H9 (cell line): ENCODE results near the gene ARHGAP27. TPM values are rescaled to one million over a fixed set of nuclear protein-coding genes. Genes with fewer than 3 reads are reported as not detected.

Experiments used
- DNase-seq: peaks from one replicate; pipeline ENCODE4 v3.0.0-alpha.2; 2017
- H2AFZ ChIP-seq: one replicate; pipeline ENCODE4 v1.6.1; 2013; ENCODE audit warnings: mild to moderate bottlenecking, low read length, control low read depth, moderate library complexity
- H2AK5ac ChIP-seq: 2 replicates; pipeline ENCODE4 v1.6.1; 2013; ENCODE audit warnings: low read length, control low read depth, mixed read lengths; ENCODE audit not compliant: insufficient read length
- H2BK120ac ChIP-seq: one replicate; pipeline ENCODE4 v1.6.1; 2013; ENCODE audit warnings: low read depth, mild to moderate bottlenecking, low read length, control low read depth, inconsistent platforms; ENCODE audit not compliant: poor library complexity, severe bottlenecking
- H2BK12ac ChIP-seq: 2 replicates; pipeline ENCODE4 v1.6.1; 2013; ENCODE audit warnings: low read length, control low read depth, mixed read lengths, low read depth; ENCODE audit not compliant: insufficient read length
- H2BK15ac ChIP-seq: 2 replicates; pipeline ENCODE4 v1.6.1; 2013; ENCODE audit warnings: low read depth, low read length, control low read depth
- H2BK20ac ChIP-seq: one replicate; pipeline ENCODE4 v1.6.1; 2013; ENCODE audit warnings: low read depth, mild to moderate bottlenecking, low read length, control low read depth, inconsistent platforms; ENCODE audit not compliant: poor library complexity, severe bottlenecking
- H2BK5ac ChIP-seq: 2 replicates; pipeline ENCODE4 v1.6.1; 2013; ENCODE audit warnings: low read length, control low read depth, mixed read lengths; ENCODE audit not compliant: insufficient read length
- H3K14ac ChIP-seq: 2 replicates; pipeline ENCODE4 v1.6.1; 2013; ENCODE audit warnings: low read length, control low read depth; ENCODE audit not compliant: insufficient read depth
- H3K18ac ChIP-seq: 2 replicates; pipeline ENCODE4 v1.6.1; 2013; ENCODE audit warnings: low read depth, mild to moderate bottlenecking, mixed read lengths, low read length, control low read depth; ENCODE audit not compliant: insufficient read length
- H3K23ac ChIP-seq: 2 replicates; pipeline ENCODE4 v1.6.1; 2013; ENCODE audit warnings: low read length, control low read depth, mixed read lengths, low read depth; ENCODE audit not compliant: insufficient read length
- H3K23me2 ChIP-seq: 2 replicates; pipeline ENCODE4 v1.6.1; 2013; ENCODE audit warnings: low read depth, mild to moderate bottlenecking, mixed read lengths, low read length, control low read depth; ENCODE audit not compliant: insufficient read length, poor library complexity, severe bottlenecking
- H3K27ac ChIP-seq: 2 replicates; pipeline ENCODE4 v1.5.1; 2013; ENCODE audit warnings: low read length, control low read depth, mixed read lengths, low read depth; ENCODE audit not compliant: insufficient read length
- H3K27me3 ChIP-seq: 2 replicates; pipeline ENCODE4 v1.6.1; 2013; ENCODE audit warnings: low read length, control low read depth, inconsistent platforms; ENCODE audit not compliant: insufficient read depth
- H3K4ac ChIP-seq: 2 replicates; pipeline ENCODE4 v1.6.1; 2013; ENCODE audit warnings: low read depth, mild to moderate bottlenecking, control low read depth, inconsistent platforms, low read length, moderate library complexity
- H3K4me1 ChIP-seq: 2 replicates; pipeline ENCODE4 v1.6.1; 2013; ENCODE audit warnings: low read length, control low read depth, inconsistent platforms; ENCODE audit not compliant: insufficient read depth
- H3K4me2 ChIP-seq: 2 replicates; pipeline ENCODE4 v1.6.1; 2013; ENCODE audit warnings: low read length, control low read depth, mixed read lengths; ENCODE audit not compliant: insufficient read length, insufficient read depth
- H3K56ac ChIP-seq: 2 replicates; pipeline ENCODE4 v1.6.1; 2013; ENCODE audit warnings: low read depth, mild to moderate bottlenecking, mixed read lengths, low read length, control low read depth; ENCODE audit not compliant: insufficient read length
- H3K79me1 ChIP-seq: 2 replicates; pipeline ENCODE4 v1.6.1; 2013; ENCODE audit warnings: low read depth, mild to moderate bottlenecking, moderate library complexity, low read length, control low read depth, inconsistent platforms; ENCODE audit not compliant: insufficient read depth, poor library complexity, severe bottlenecking
- H3K79me2 ChIP-seq: 2 replicates; pipeline ENCODE4 v1.6.1; 2013; ENCODE audit warnings: low read length, control low read depth, inconsistent platforms; ENCODE audit not compliant: insufficient read depth
- H3K9ac ChIP-seq: 2 replicates; pipeline ENCODE4 v1.6.1; 2013; ENCODE audit warnings: low read length, control low read depth, mixed read lengths; ENCODE audit not compliant: insufficient read length; ENCODE audit errors: extremely low read depth
- H3K9me3 ChIP-seq: one replicate; pipeline ENCODE4 v1.6.1; 2013; ENCODE audit warnings: low read depth, low read length, inconsistent platforms; ENCODE audit not compliant: control insufficient read depth
- H3T11ph ChIP-seq: one replicate; pipeline ENCODE4 v1.6.1; 2013; ENCODE audit warnings: mild to moderate bottlenecking, low read length, control low read depth, inconsistent platforms
- H4K20me1 ChIP-seq: one replicate; pipeline ENCODE4 v1.6.1; 2013; ENCODE audit not compliant: control insufficient read depth, insufficient read length, insufficient read depth
- H4K5ac ChIP-seq: 2 replicates; pipeline ENCODE4 v1.6.1; 2013; ENCODE audit warnings: low read depth, mild to moderate bottlenecking, mixed read lengths, low read length, control low read depth; ENCODE audit not compliant: insufficient read length
- H4K8ac ChIP-seq: replicated peaks from 2 replicates; pipeline ENCODE4 v1.6.1; 2013; ENCODE audit warnings: low read length, control low read depth, mixed read lengths, low read depth; ENCODE audit not compliant: insufficient read length
- H4K91ac ChIP-seq: 2 replicates; pipeline ENCODE4 v1.6.1; 2013; ENCODE audit warnings: low read depth, mild to moderate bottlenecking, moderate library complexity, mixed read lengths, low read length, control low read depth; ENCODE audit not compliant: insufficient read length
- H3K27ac Mint-ChIP-seq, 3 experiments: 2 replicates in 2 of 3; 3 replicates in 1 of 3; pipeline ENCODE4 v1.8.0; 2020 to 2021; ENCODE audit warnings: mixed read lengths in 3 of 3, mild to moderate bottlenecking in 1 of 3, moderate library complexity in 1 of 3
- H3K27me3 Mint-ChIP-seq: 2 replicates; pipeline ENCODE4 v1.8.0; 2021; ENCODE audit warnings: low read depth, mild to moderate bottlenecking, moderate library complexity, mixed read lengths
- H3K36me3 Mint-ChIP-seq, 3 experiments: 2 replicates in 2 of 3; 3 replicates in 1 of 3; pipeline ENCODE4 v1.8.0; 2020 to 2021; ENCODE audit warnings: low read depth in 3 of 3, mixed read lengths in 3 of 3; ENCODE audit not compliant: insufficient read depth in 1 of 3
- H3K4me1 Mint-ChIP-seq, 2 experiments: 2 replicates each; pipeline ENCODE4 v1.8.0; 2020; ENCODE audit warnings: mixed read lengths in 2 of 2
- H3K4me3 Mint-ChIP-seq, 2 experiments: 2 replicates in 1 of 2; 3 replicates in 1 of 2; pipeline ENCODE4 v1.8.0; 2020 to 2021; ENCODE audit warnings: mild to moderate bottlenecking in 2 of 2, mixed read lengths in 2 of 2, moderate library complexity in 1 of 2
- H3K9me3 Mint-ChIP-seq, 2 experiments: 2 replicates in 1 of 2; 3 replicates in 1 of 2; pipeline ENCODE4 v1.8.0; 2020; ENCODE audit warnings: mild to moderate bottlenecking in 2 of 2, mixed read lengths in 2 of 2, moderate library complexity in 1 of 2
- CTCF ChIP-seq: fragments of 200-600 bp; sonication (generic); conservative IDR thresholded peaks from 3 replicates; pipeline ENCODE4 v1.8.0; 2021; ENCODE audit warnings: antibody characterized with exemption, mild to moderate bottlenecking
- WGBS: extraction: QIAGEN DNeasy Blood & Tissue Kit; methylation state at CpG from one replicate; pipeline ENCODE4 v1.1.7; 2013; ENCODE audit warnings: missing lambda C conversion rate, low lambda C conversion rate, mixed read lengths; ENCODE audit not compliant: insufficient read length; ENCODE audit errors: extremely low coverage; 5-methylcytosine and 5-hydroxymethylcytosine counted together
- total RNA-seq: library from RNA; stranded (reverse); gene quantifications from 2 replicates; pipeline ENCODE4 v1.2.1, GENCODE V29; 2021

ARHGAP27 gene
- total RNA-seq, 1 experiment from 2014 or later, result 9.9 TPM

GRCh38 chr17:45364531-45365390 is 67.9 kb downstream of the ARHGAP27 start:
- peak overlapping the region; percentile 46 for H3K18ac ChIP-seq
- no peak overlapping the region for H4K91ac ChIP-seq
- H3K9me3 ChIP-seq, result no peaks in the 10 kb centered on the region
- no peak overlapping the region for H2BK12ac ChIP-seq
- peaks cover 5% of the 10 kb centered on the region; the same call in 1 of the 2 replicates for H3K4me1 ChIP-seq
- H4K8ac ChIP-seq, result no peak overlapping the region
- H3T11ph ChIP-seq, result no peak overlapping the region
- H2AFZ ChIP-seq, result no peak overlapping the region
- DNase-seq, result peak; percentile 99
- no peaks in the 10 kb centered on the region for H3K23me2 ChIP-seq
- Mint-ChIP-seq H3K9me3 (peaks cover 0 to 2% of the 10 kb centered on the region in 2 experiments; a peak in 1 of 5 replicates), H3K36me3 (peaks cover 0 to 2% (median 0%) of the 10 kb centered on the region in 3 experiments; a peak in 2 of 7 replicates), H3K4me1 (peaks cover 35 to 41% of the 10 kb centered on the region in 2 experiments), H3K4me3 (peak overlapping the region; percentile 31 to 45; a peak in 4 of 5 replicates), H3K27ac (peak overlapping the region; percentile 59 to 98 (median 98); a peak in 6 of 7 replicates), H3K27me3 (no peaks in the 10 kb centered on the region)
- no peak overlapping the region for H2BK15ac ChIP-seq
- H3K9ac ChIP-seq, result no peak overlapping the region
- H3K27ac ChIP-seq, result peak overlapping the region; percentile 23
- no peak overlapping the region for H4K5ac ChIP-seq
- no peak overlapping the region for H3K56ac ChIP-seq
- no peak overlapping the region for H2BK20ac ChIP-seq
- H3K79me2 ChIP-seq, result no peaks in the 10 kb centered on the region; the same call in 1 of the 2 replicates
- H3K14ac ChIP-seq, result peak overlapping the region; percentile 55; the same call in 1 of the 2 replicates
- no peak overlapping the region for H3K4ac ChIP-seq
- no peak overlapping the region for H2BK120ac ChIP-seq
- no peak overlapping the region for H3K23ac ChIP-seq
- no peaks in the 10 kb centered on the region for H4K20me1 ChIP-seq
- H3K4me2 ChIP-seq, result no peak overlapping the region
- no peaks in the 10 kb centered on the region for H3K27me3 ChIP-seq
- no CpG with 5 or more reads among the region's 17 CpGs for WGBS
- H2AK5ac ChIP-seq, result no peak overlapping the region
- no peaks in the 10 kb centered on the region for H3K79me1 ChIP-seq
- TF ChIP-seq CTCF, result peak; percentile 40; the same call in 2 of the 3 replicates
- H2BK5ac ChIP-seq, result no peak overlapping the region
